Tibial nerve (tissue), 4 donors: ENCODE results near the gene ADAT3. TPM values are rescaled to one million over a fixed set of nuclear protein-coding genes. Genes with fewer than 3 reads are reported as not detected.

Experiments
- DNase-seq, 2 donors: peaks; one replicate each; pipeline ENCODE4 v3.0.0-alpha.2; 2019; ENCODE audit warnings: low spot score in 2 of 2
- H3K27ac ChIP-seq, 4 donors: fragments of 200-600 bp; sonication (generic) in 3 of 4; one replicate each; pipeline ENCODE4 v1.5.1; 2017 to 2019; ENCODE audit warnings: mild to moderate bottlenecking in 1 of 4
- H3K27me3 ChIP-seq, 2 donors: fragments of 200-600 bp; sonication (generic) in 1 of 2; one replicate each; pipeline versions ENCODE4 v1.5.1 to v1.6.0; 2017 to 2019
- H3K36me3 ChIP-seq, 3 donors: fragments of 200-600 bp; sonication (generic); one replicate each; pipeline ENCODE4 v1.5.1; 2018 to 2019
- H3K4me1 ChIP-seq, 4 donors: fragments of 200-600 bp; sonication (generic) in 3 of 4; one replicate each; pipeline ENCODE4 v1.5.1; 2017 to 2019
- H3K4me3 ChIP-seq, 4 donors: fragments of 200-600 bp; sonication (generic) in 3 of 4; one replicate each; pipeline ENCODE4 v1.5.1; 2017 to 2019; ENCODE audit warnings: mild to moderate bottlenecking in 1 of 4, moderate library complexity in 1 of 4
- H3K9me3 ChIP-seq, 4 donors: fragments of 200-600 bp; sonication (generic) in 3 of 4; one replicate each; pipeline ENCODE4 v1.5.1; 2017 to 2019
- EP300 ChIP-seq, 2 donors: sonication (generic); formaldehyde crosslinking; IDR thresholded peaks; one replicate each; pipeline ENCODE4 v1.6.1; 2017; ENCODE audit warnings: antibody characterized with exemption in 2 of 2, mild to moderate bottlenecking in 1 of 2
- POLR2A ChIP-seq, 2 donors: fragments of 450-650 bp; IDR thresholded peaks; one replicate each; pipeline ENCODE4 v1.6.1; 2017; ENCODE audit warnings: antibody characterized with exemption in 2 of 2, mild to moderate bottlenecking in 2 of 2, moderate library complexity in 2 of 2
- WGBS, 2 donors: methylation state at CpG; one replicate each; pipeline ENCODE4 v1.1.5; 2018; 5-methylcytosine and 5-hydroxymethylcytosine counted together
- total RNA-seq, 4 donors: library from RNA; depleted of rRNA; stranded (reverse); fragments of >200 nt; gene quantifications; one replicate each; pipeline ENCODE4 v1.1.0, GENCODE V29; 2016
- TF ChIP-seq, protein P1 (sequence below), 5 experiments: fragments of 200-600 bp in 3 of 5; fragments of 450-650 bp in 2 of 5; sonication (generic) in 3 of 5; IDR thresholded peaks; one replicate each; pipeline ENCODE4 v1.5.1; 2016 to 2019; ENCODE audit warnings: antibody characterized with exemption in 5 of 5, mild to moderate bottlenecking in 3 of 5, moderate library complexity in 2 of 5

The ADAT3 gene
- total RNA-seq, 4 donors from 2014 or later = 2.4 to 8.7 (median 4.8) TPM

DNA sequence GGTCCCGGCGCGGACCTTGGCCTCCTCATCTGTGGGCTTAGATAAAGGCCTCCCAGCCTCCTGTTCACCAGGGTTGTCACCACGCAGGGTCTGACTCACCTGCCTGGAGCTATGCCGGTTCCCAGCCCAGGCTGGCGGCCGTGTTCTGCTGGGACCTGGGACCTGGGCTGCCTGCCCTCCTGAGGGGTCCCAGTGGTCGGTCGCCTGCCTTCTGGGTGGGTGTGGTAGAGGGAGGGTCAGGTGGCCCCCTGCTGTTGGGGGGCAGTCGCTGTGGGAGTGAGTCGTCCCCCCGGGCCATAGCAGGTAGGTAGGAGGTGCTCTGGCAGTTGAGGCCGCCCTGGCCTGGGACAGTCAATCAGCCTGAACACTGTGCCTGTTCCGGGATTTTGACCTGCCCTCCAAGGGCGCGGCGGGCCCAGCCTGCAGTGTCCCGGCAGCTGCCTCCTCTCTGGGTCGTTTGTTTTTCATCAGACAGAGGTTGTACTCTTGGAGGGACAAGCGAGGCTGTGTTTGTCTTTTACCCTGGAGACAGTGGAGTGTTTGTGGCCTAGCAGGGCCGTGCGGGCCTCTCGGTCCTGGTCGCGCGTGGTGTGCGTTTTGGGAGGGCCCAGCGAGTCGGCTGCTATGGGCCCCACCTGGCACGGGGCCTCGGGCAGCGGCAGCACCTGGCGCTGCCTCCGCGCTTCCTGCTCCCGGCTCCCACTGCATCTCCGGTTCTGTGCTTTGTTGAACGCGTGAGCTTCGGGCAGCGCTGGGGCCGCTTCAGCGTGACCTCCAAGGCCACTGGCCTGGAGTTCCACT lies 2.6 kb downstream of the ADAT3 start:
- Histone ChIP-seq H3K36me3 (peaks cover 0 to 12% (median 0%) of the 10 kb centered on the region in 3 donors), H3K4me1 (peaks cover 0 to 60% (median 28%) of the 10 kb centered on the region in 4 donors), H3K27ac (peak overlapping the region in 3 of 4 donors; percentile 74 to 80 (median 77)), H3K27me3 (no peaks in the 10 kb centered on the region), H3K9me3 (no peaks in the 10 kb centered on the region), H3K4me3 (peak overlapping the region in 1 of 4 donors; percentile 17)
- no peak for DNase-seq
- no peak for TF ChIP-seq EP300 (IDR thresholded peaks at IDR 0.05)
- TF ChIP-seq, protein P1, sequence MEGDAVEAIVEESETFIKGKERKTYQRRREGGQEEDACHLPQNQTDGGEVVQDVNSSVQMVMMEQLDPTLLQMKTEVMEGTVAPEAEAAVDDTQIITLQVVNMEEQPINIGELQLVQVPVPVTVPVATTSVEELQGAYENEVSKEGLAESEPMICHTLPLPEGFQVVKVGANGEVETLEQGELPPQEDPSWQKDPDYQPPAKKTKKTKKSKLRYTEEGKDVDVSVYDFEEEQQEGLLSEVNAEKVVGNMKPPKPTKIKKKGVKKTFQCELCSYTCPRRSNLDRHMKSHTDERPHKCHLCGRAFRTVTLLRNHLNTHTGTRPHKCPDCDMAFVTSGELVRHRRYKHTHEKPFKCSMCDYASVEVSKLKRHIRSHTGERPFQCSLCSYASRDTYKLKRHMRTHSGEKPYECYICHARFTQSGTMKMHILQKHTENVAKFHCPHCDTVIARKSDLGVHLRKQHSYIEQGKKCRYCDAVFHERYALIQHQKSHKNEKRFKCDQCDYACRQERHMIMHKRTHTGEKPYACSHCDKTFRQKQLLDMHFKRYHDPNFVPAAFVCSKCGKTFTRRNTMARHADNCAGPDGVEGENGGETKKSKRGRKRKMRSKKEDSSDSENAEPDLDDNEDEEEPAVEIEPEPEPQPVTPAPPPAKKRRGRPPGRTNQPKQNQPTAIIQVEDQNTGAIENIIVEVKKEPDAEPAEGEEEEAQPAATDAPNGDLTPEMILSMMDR (IDR thresholded peaks at IDR 0.05) = no peak
- TF ChIP-seq POLR2A (IDR thresholded peaks at IDR 0.05) = no peak
- 65 to 67% methylated on average over 23 to 35 of the region's 43 CpGs for WGBS, 2 donors

DNA sequence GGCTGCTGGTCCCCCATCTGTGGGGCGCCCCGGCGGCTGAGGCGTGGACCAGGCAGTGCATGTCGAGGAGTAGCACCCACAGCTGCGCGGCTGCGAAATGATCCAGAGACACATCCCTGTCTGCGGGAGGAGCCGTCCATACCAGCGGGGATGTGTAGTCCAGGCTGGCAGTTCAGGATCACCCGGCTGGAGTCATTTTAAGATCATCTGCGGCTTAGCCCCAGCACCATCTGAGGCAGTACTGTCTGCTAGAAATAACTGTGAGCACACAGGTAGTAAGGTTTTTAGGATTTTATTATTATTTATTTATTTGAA lies 3.1 kb downstream of the ADAT3 start:
- no peaks in the 10 kb centered on the region for H3K27me3 ChIP-seq
- H3K27ac ChIP-seq = peak overlapping the region in 3 of 4 donors; percentile 74 to 80 (median 77)
- WGBS, 2 donors = 59 to 68% methylated on average over 11 of the region's 13 CpGs
- no peak for TF ChIP-seq POLR2A (IDR thresholded peaks at IDR 0.05)
- no peaks in the 10 kb centered on the region for H3K9me3 ChIP-seq
- DNase-seq = no peak
- H3K4me1 ChIP-seq = peaks cover 0 to 60% (median 28%) of the 10 kb centered on the region in 4 donors
- H3K36me3 ChIP-seq = peaks cover 0 to 18% (median 0%) of the 10 kb centered on the region in 3 donors
- H3K4me3 ChIP-seq = peak overlapping the region in 1 of 4 donors; percentile 17

DNA sequence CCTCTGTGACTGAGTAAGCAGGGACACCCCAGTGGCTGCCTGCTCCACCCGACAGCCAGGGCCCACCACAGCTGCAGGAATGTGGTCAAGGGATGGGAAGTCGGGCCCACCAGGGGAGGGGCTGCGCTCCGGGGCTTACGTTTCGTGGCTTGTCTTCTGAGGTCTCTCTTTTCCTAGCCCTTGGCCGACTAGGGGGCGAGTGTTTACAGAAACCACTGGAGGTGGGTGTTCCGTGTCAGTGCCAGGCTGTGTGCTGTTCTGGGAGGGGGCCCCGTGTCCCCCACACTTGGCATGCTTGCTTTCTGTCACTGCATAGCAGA lies 4.5 kb downstream of the ADAT3 start:
- Histone ChIP-seq H3K36me3 (peaks cover 0 to 29% (median 0%) of the 10 kb centered on the region in 3 donors), H3K27ac (peak overlapping the region in 2 of 4 donors; percentile 59 to 68), H3K9me3 (no peaks in the 10 kb centered on the region), H3K27me3 (no peaks in the 10 kb centered on the region), H3K4me1 (peaks cover 0 to 52% (median 24%) of the 10 kb centered on the region in 4 donors), H3K4me3 (no peak overlapping the region)
- WGBS, 2 donors = 48 to 52% methylated on average over 9 to 10 of the region's 10 CpGs
- TF ChIP-seq EP300 (IDR thresholded peaks at IDR 0.05) (no peak), POLR2A (IDR thresholded peaks at IDR 0.05) (no peak)
- TF ChIP-seq, protein P1 (IDR thresholded peaks at IDR 0.05) = no peak
- no peak for DNase-seq

DNA sequence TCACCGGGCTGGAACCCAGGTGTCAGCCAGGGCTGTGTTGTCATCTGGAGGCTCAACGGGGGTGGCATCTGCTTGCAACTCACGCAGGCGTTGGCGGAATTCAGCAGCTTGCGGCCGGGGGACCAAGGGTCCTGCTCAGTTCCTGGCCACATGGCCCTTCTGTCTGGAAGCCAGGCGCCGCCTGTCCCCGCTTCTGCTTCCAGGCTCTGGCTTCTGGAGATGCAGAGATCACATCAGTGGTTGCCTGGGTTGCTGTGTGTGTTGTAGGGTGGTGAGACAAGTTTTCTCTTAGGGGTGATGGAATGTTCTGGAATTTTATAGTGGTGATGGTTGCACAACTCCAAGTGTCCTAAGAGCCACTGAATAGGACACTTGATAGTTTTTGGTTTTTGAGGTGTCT lies 5.0 kb downstream of the ADAT3 start:
- TF ChIP-seq, protein P1 (IDR thresholded peaks at IDR 0.05) = no peak
- no peak for TF ChIP-seq EP300 (IDR thresholded peaks at IDR 0.05)
- no peak for TF ChIP-seq POLR2A (IDR thresholded peaks at IDR 0.05)
- WGBS, 2 donors = 78 to 97% methylated on average over 3 to 5 of the region's 10 CpGs
- peaks cover 0 to 49% (median 22%) of the 10 kb centered on the region in 4 donors for H3K4me1 ChIP-seq

DNA sequence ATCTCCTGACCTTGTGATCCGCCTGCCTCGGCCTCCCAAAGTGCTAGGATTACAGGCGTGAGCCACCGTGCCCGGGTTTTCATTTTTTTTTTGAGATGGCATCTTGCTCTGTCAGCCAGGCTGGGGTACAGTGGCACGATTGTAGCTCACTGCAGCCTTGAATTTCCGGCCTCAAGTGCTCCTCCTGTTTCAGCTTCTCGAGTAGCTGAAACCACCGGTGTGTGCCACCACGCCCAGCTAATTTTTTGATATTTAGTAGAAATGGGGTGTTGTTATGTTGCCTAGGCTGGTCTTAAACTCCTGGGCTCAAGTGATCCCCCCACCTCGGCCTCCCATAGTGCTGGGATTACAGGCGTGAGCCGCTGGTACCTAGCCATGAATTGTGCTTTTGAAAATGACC lies 5.9 kb downstream of the ADAT3 start:
- no peaks in the 10 kb centered on the region for H3K9me3 ChIP-seq

More for the DNA sequence above, 5.0 kb downstream of the ADAT3 start:
- no peaks in the 10 kb centered on the region for H3K27me3 ChIP-seq
- H3K9me3 ChIP-seq = no peaks in the 10 kb centered on the region
- DNase-seq = no peak
- no peak overlapping the region for H3K4me3 ChIP-seq
- peaks cover 0 to 34% (median 2%) of the 10 kb centered on the region in 3 donors for H3K36me3 ChIP-seq
- H3K27ac ChIP-seq = peak overlapping the region in 2 of 4 donors; percentile 59 to 68

More for the DNA sequence above, 5.9 kb downstream of the ADAT3 start:
- TF ChIP-seq, protein P1 (IDR thresholded peaks at IDR 0.05) = no peak
- H3K27ac ChIP-seq = no peak overlapping the region
- 91 to 92% methylated on average over 13 of the region's 13 CpGs for WGBS, 2 donors
- H3K36me3 ChIP-seq = peaks cover 0 to 40% (median 5%) of the 10 kb centered on the region in 3 donors
- peaks cover 0 to 44% (median 19%) of the 10 kb centered on the region in 4 donors for H3K4me1 ChIP-seq
- no peaks in the 10 kb centered on the region for H3K27me3 ChIP-seq
- DNase-seq = no peak
- no peak overlapping the region for H3K4me3 ChIP-seq
